H4 (cell line): ENCODE results near the gene ADNP. TPM values are rescaled to one million over a fixed set of nuclear protein-coding genes. Genes with fewer than 3 reads are reported as not detected.

Experiments used
- DNase-seq: peaks from one replicate; pipeline ENCODE4 v3.0.0-alpha.2; 2015; ENCODE audit warnings: low spot score
- total RNA-seq: library from RNA; depleted of rRNA; stranded (reverse); fragments of >200 nt; shearing (Covaris generic); gene quantifications from 2 replicates; pipeline ENCODE4 v1.2.3, GENCODE V29; 2014

The ADNP gene
- total RNA-seq, 1 experiment from 2014 or later, result 18.1 TPM

GRCh38 chr20:50874111-50874757, 57.0 kb downstream of the ADNP start:
- DNase-seq, result no peak

- DNase-seq, result no peak
Observed at GRCh38 chr20:50873585-50873984, 57.7 kb downstream of the ADNP start.

- DNase-seq, result no peak
Observed at GRCh38 chr20:50872560-50873425, 58.4 kb downstream of the ADNP start.

- DNase-seq, result no peak
Observed at GRCh38 chr20:50870561-50871161, 60.6 kb downstream of the ADNP start.

GRCh38 chr20:50868509-50869495, 62.4 kb downstream of the ADNP start:
- peak; percentile 24 for DNase-seq

GRCh38 chr20:50867805-50868204, 63.4 kb downstream of the ADNP start:
- DNase-seq, result no peak

DNA sequence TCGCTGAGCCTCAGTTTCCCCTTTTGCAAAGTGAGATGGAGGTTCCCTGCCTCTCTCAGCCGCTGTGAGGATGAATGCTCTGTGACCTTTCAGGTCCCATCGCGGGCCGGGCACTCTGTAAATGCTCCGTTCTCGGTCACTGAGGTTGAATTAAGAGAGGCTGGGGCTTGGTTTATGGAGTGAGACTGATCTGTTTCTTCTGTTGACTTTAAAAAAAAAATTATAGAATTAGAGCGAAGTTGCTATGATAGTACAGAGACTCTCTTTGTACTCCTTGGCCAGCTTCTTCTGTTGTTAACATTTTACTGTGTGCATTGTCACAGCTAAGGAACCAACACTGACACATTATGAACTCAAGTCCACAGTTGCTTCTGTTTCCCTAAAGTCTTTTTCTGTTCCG, 64.4 kb downstream of the ADNP start:
- DNase-seq, result no peak

- no peak for DNase-seq
Observed at GRCh38 chr20:50866036-50866685, 65.1 kb downstream of the ADNP start.

- DNase-seq, result no peak
Observed at GRCh38 chr20:50865591-50865990, 65.6 kb downstream of the ADNP start.

- no peak for DNase-seq
Observed at GRCh38 chr20:50865114-50865513, 66.1 kb downstream of the ADNP start.

GRCh38 chr20:50862546-50862945, 68.7 kb downstream of the ADNP start:
- DNase-seq, result no peak

DNA sequence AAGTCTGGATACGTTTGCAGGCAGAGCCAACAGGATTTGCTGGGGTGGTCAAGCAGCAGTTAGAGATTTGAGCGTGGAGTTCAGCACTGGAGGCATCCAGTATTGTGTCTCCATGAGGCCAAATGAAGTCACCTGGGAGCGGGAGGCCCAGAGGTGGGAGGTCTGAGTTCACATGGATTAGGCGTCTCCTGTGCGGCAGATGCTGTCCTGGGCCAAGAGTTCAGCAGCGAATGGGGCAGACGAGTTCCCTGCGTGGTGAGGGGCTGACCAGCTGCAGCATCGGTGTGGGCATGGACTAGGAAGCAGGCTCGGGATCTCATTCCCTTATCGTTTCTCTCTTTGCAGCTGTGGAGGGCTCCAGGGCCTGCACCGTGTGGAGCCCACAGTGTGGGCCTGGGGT, 70.2 kb downstream of the ADNP start:
- no peak for DNase-seq

DNA sequence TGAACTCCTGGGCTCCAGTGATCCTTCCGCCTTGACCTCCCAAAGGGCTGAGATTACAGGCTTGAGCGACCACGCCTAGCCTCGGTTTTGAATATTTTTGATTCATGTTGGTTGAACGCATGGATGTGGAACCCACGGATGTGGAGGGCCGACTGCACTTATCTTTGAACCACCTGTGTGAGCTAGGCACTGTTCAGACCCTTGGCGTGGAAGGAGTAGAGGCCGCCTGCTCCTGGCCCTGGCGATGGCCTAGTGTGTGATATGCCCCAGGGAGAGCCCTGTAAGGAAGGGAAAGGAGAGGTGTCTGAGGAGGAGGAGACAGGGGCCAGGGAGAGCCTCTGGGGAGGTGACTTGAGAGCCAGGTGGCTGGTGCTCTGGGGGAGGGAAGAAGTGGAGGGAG, 72.1 kb downstream of the ADNP start:
- DNase-seq, result no peak

- no peak for DNase-seq
Observed at GRCh38 chr20:50858525-50858924, 72.7 kb downstream of the ADNP start.

DNA sequence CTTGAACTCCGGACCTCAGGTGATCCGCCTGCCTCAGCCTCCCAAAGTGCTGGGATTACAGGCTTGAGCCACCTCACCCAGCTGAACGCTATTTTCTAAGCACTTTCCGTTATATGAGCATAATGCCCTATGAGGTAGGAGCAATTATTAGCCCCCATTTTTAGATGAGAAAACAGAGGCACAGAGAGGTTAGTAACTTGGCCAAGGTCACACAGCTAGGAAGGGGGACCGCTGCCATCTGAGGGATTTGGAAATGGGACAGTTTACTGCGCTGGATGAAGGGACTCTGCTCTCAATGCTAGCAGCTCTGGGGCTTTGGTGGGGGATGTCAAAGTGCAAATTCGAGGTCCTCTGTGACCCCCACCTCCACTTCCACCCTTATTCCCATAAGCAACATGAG, 73.9 kb downstream of the ADNP start:
- DNase-seq, result no peak

DNA sequence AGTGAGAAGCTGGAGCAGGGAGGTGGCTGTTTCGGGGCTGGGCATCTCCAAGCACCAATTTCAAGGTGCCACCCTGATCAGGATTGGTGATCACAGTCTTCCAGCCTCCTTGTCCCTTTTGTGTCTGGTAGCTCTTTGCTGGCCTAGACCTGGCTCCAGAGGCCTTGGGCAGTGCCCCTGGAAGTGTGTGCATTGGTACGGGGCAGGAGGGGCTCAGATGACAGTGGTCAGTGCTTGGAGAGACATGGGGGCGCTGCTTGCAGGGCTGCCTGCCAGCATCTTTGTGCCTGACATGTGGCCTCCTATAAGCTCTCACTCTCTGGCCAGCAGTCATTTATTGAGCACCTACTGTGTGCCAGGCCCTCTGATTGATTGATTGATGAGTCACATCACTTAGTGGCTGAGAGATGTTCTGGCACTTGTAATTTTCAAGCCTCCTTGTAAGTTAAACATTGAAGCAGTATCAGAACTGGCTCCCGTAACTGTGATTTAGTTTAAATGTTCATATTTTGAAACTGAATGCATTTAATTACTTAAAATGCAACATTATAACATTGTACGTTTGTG, 74.7 kb downstream of the ADNP start:
- DNase-seq, result no peak

- DNase-seq, result no peak
Observed at GRCh38 chr20:50855498-50856474, 75.5 kb downstream of the ADNP start.

DNA sequence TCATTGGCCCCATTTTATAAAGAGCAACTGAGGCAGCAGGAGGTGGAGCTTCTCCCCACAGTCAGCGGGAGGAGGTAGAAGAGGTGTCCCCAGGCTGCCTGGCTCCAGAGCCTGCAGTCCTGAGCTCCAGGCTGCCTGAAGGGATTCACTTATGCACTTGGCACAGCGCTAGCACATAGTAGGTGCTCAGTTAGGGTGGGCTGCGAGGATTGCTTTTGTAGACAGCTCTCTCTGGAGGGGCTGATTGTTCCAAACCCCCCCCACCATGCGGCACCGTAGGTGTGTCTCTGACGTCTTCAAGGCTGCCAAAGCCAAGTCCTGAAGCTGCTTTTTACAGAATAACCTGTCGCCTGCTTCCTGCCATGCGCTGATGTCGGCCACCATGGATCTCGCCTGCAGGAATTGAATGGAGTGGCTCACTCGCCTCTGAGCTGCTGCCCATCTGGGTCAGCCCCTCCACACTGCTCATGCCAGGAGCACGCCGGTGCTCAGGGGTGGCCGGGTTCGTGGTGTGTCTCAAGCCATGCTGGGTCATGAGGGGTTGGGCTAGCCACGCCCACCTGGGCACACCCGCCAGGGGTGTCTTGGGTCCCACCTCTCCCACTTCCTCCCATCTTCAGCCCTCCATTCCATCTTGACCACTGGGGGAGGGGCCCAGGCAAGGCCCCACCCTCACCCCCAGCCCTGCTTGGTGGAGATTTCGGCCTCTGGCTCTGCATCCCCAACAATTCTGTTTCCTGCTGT, 76.6 kb downstream of the ADNP start:
- no peak for DNase-seq

DNA sequence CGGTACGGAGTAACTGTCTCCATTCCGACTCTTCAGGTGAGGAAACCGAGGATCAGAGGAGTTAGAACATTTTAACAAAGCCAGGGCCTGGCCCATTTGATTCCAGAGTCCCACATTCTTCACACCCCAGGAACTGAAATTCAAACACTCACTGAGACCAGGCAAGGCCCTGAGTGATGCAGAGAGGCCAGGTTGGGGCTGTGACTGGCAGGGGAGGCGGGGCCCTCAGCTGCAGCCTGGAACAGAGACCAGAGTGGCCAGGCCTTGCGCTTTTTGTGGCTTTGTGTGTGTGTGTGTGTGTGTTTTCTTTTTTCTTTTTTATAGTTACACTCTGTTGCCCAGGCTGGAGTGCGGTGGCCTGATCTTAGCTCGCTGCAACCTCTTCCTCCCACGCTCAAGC, 79.2 kb downstream of the ADNP start:
- no peak for DNase-seq
